Erythroblast (primary cell): Measurements from ENCODE around the gene MACROD2.

Experiments used
- GATA1 ChIP-seq: IDR thresholded peaks from 2 replicates; pipeline ENCODE4 v1.6.1; 2011; ENCODE audit warnings: low read depth, mild to moderate bottlenecking, control low read depth, low read length, moderate library complexity
- POLR2A ChIP-seq: IDR thresholded peaks from 2 replicates; pipeline ENCODE4 v1.6.1; 2011; ENCODE audit warnings: mild to moderate bottlenecking, low read length

GRCh38 chr20:14724036-14724435 lies 728.7 kb downstream of the MACROD2 start:
- TF ChIP-seq GATA1 (no peak), POLR2A (no peak)
